COR-L47 (cell line): ENCODE measurements around the gene OR2C1.

Experiments
- DNase-seq: peaks from one replicate; lab custom pipeline; 2025; lab: John Stamatoyannopoulos, UW

OR2C1 gene

DNA sequence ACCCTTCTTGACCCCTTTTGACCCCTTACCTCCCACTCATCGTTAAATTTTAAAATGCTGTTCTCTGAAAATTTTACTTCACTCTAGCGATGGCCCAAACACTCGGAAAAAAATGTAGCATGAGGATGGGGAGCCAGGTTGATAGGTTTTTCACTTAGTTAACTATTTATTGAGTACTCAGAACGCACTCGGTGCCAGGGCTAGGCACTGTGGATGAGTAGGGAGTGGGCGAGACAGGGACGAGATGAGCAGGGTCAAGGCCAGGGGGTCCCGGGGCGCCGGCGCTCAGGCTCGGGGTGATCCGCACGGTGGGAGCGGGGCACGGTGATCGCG is 44.7 kb downstream of the OR2C1 start:
- DNase-seq: no peak

DNA sequence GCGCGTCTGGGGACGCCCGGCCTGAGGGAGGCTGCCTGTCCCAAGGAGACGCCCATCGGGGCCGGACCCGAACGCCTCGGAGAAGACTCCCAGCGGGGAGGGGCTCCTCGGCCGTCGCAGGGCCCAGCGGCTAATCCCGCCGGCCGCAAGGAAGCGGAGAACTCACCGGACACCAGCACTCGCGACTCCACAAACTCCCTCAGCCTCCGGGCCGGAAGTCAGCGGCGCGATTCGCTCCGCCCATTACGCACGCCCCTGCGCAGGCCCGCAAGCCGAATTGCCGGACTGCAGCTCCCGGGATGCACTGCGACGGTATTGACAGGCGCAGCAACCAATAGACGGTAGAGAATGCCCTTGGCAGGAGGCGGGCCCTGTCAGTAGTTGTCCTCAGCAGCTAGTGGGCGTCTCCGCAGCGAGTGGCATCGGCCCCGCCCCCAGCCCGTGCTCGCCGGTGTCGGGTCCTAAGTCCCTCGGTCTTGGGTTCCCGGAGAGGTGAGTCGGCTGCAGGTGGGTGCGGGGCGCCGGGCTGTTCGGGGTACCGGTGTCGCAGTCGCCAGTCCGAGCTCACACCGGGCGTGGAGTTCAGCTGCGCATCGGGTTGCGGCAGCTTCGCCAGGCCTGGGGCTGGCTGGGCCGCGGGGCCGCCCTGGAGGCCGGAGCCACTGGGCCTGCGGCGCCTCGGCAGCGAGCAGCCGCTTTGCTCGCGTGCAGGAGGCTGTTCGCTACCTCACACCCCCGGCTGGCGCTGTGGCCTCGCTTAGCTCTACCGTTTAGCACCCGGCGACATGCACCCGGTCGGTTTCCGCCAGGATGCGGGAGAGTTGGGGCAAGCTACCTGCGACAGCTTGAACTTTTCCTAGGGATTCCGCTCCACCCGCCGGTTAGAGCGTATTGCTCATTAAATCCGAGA is 45.3 kb downstream of the OR2C1 start, which contains the start of the genes ZNF174 and ZSCAN32:
Gene ZNF174, plus strand, starts transcription at position 437 of the 910 bp plus-strand sequence. CDS start 790 bp downstream, outside the sequence.
Gene ZSCAN32, minus strand, starts transcription at position 226 of the 910 bp plus-strand sequence. CDS start 3,447 bp downstream, outside the sequence.
- DNase-seq: peak; percentile 99

DNA sequence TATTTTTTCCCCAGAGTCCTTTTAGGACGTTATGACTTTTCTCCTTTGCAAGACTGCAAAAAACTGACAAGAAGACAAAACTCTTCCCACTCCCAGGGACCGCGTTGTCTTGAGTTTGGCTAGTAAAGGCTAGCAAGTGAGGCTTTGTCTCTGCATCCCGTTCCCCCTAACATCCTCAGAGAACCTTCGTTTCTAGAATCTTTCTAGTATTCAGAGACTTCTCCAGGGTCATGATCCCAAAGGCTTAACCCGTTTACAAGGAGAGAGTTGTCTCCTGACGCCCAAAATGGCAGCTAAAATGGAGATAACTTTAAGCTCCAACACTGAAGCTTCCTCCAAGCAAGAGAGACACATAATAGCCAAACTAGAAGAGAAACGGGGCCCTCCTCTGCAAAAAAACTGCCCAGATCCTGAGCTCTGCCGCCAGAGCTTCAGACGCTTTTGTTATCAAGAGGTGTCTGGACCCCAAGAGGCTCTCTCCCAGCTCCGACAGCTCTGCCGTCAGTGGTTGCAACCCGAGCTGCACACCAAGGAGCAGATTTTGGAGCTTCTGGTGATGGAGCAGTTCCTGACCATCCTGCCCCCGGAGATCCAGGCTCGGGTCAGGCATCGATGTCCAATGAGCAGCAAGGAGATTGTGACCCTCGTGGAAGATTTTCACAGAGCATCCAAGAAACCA is 46.2 kb downstream of the OR2C1 start:
- peak; percentile 14 for DNase-seq
